GM23338 (cell line): ENCODE results near the gene TOP2A. TPM values are rescaled to one million over a fixed set of nuclear protein-coding genes. Genes with fewer than 3 reads are reported as not detected.

Source experiments
- ATAC-seq: fragments of 200-7000 bp; cut with Tn5 transposase; 3 replicates; pipeline ENCODE4 v1.9.1; 2020
- DNase-seq: peaks from one replicate; pipeline ENCODE4 v3.0.0-alpha.2; 2015; ENCODE audit warnings: low spot score
- H2AFZ ChIP-seq: fragments of 200-600 bp; sonication (generic); 2 replicates; pipeline ENCODE4 v1.8.0; 2016; ENCODE audit warnings: antibody characterized with exemption, mild to moderate bottlenecking, moderate library complexity
- H3F3A ChIP-seq: fragments of 200-600 bp; sonication (generic); replicated peaks from 2 replicates; pipeline ENCODE4 v1.8.0; 2017; ENCODE audit warnings: antibody characterized with exemption, mixed run types, low read depth
- H3K27ac ChIP-seq: fragments of 200-600 bp; sonication (generic); 2 replicates; pipeline ENCODE4 v1.6.1; 2016; ENCODE audit warnings: low read depth
- H3K27me3 ChIP-seq: fragments of 200-600 bp; sonication (generic); 2 replicates; pipeline ENCODE4 v1.8.0; 2016; ENCODE audit warnings: mild to moderate bottlenecking, mixed run types, moderate library complexity; ENCODE audit not compliant: insufficient read depth
- H3K36me3 ChIP-seq: fragments of 200-600 bp; sonication (generic); 2 replicates; pipeline ENCODE4 v1.8.0; 2016; ENCODE audit warnings: mild to moderate bottlenecking; ENCODE audit not compliant: insufficient read depth
- H3K4me1 ChIP-seq: fragments of 200-600 bp; sonication (generic); 2 replicates; pipeline ENCODE4 v1.8.0; 2016; ENCODE audit warnings: mild to moderate bottlenecking, moderate library complexity; ENCODE audit not compliant: insufficient read depth
- H3K4me2 ChIP-seq: fragments of 200-600 bp; sonication (generic); 2 replicates; pipeline ENCODE4 v1.7.1; 2017; ENCODE audit warnings: mixed run types
- H3K4me3 ChIP-seq: fragments of 200-600 bp; sonication (generic); 2 replicates; pipeline ENCODE4 v1.6.1; 2016; ENCODE audit warnings: mixed run types
- H3K79me2 ChIP-seq: fragments of 200-600 bp; sonication (generic); replicated peaks from 2 replicates; pipeline ENCODE4 v1.8.0; 2017; ENCODE audit warnings: mild to moderate bottlenecking; ENCODE audit not compliant: insufficient read depth
- H3K9me2 ChIP-seq: fragments of 200-600 bp; sonication (generic); 2 replicates; pipeline ENCODE4 v1.8.0; 2017; ENCODE audit not compliant: insufficient read depth
- H4K20me1 ChIP-seq: fragments of 200-600 bp; sonication (generic); replicated peaks from 2 replicates; pipeline ENCODE4 v1.8.0; 2017; ENCODE audit warnings: mild to moderate bottlenecking; ENCODE audit not compliant: insufficient read depth
- H3K27ac Mint-ChIP-seq: 2 replicates; pipeline ENCODE4 v1.8.0; 2020; ENCODE audit warnings: inconsistent platforms, mild to moderate bottlenecking, moderate library complexity, mixed read lengths
- H3K27me3 Mint-ChIP-seq: 3 replicates; pipeline ENCODE4 v1.8.0; 2022; ENCODE audit warnings: low read depth, mild to moderate bottlenecking, moderate library complexity, mixed read lengths, inconsistent platforms; ENCODE audit not compliant: insufficient read depth, poor library complexity
- H3K36me3 Mint-ChIP-seq: 3 replicates; pipeline ENCODE4 v1.8.0; 2021; ENCODE audit warnings: low read depth, mild to moderate bottlenecking, inconsistent platforms, moderate library complexity, mixed read lengths
- H3K4me1 Mint-ChIP-seq: 3 replicates; pipeline ENCODE4 v1.8.0; 2020; ENCODE audit warnings: mild to moderate bottlenecking, inconsistent platforms, mixed read lengths
- H3K4me3 Mint-ChIP-seq: 3 replicates; pipeline ENCODE4 v1.8.0; 2021; ENCODE audit warnings: moderate library complexity, mild to moderate bottlenecking, inconsistent platforms, mixed read lengths
- H3K9me3 Mint-ChIP-seq: 3 replicates; pipeline ENCODE4 v1.8.0; 2020; ENCODE audit warnings: moderate library complexity, mild to moderate bottlenecking, inconsistent platforms, mixed read lengths
- CREB1 ChIP-seq: fragments of 250-450 bp; sonication (Bioruptor Pico); IDR thresholded peaks from 2 replicates; pipeline ENCODE4 v1.5.0; 2020; ENCODE audit warnings: low read depth, mild to moderate bottlenecking, moderate library complexity
- EZH2 ChIP-seq: fragments of 200-600 bp; sonication (generic); IDR thresholded peaks from one replicate; pipeline ENCODE4 v1.8.0; 2017; ENCODE audit warnings: antibody characterized with exemption, mild to moderate bottlenecking, low read depth; ENCODE audit not compliant: unreplicated experiment
- EZH2phosphoT487 ChIP-seq: fragments of 200-600 bp; sonication (generic); IDR thresholded peaks from one replicate; pipeline ENCODE4 v1.8.1; 2018; ENCODE audit warnings: antibody characterized with exemption; ENCODE audit not compliant: unreplicated experiment
- JUNB ChIP-seq: IDR thresholded peaks from one replicate; pipeline ENCODE4 v1.6.1; 2016; ENCODE audit warnings: antibody characterized with exemption; ENCODE audit not compliant: unreplicated experiment
- NANOG ChIP-seq: IDR thresholded peaks from 2 replicates; pipeline ENCODE4 v1.6.1; 2016; ENCODE audit warnings: antibody characterized with exemption, borderline replicate concordance
- POLR2AphosphoS5 ChIP-seq: IDR thresholded peaks from 2 replicates; pipeline ENCODE4 v1.6.1; 2016; ENCODE audit warnings: antibody characterized with exemption, low read depth
- STAT1 ChIP-seq: IDR thresholded peaks from one replicate; pipeline ENCODE4 v1.6.1; 2016; ENCODE audit warnings: antibody characterized with exemption; ENCODE audit not compliant: unreplicated experiment
- ZNF114 ChIP-seq: fragments of 250-450 bp; sonication (Bioruptor Pico); IDR thresholded peaks from 2 replicates; pipeline ENCODE4 v1.5.0; 2020; ENCODE audit warnings: mild to moderate bottlenecking, moderate library complexity
- ZNF331 ChIP-seq: fragments of 250-450 bp; sonication (Bioruptor Pico); IDR thresholded peaks from 2 replicates; pipeline ENCODE4 v1.5.0; 2020; ENCODE audit warnings: low read depth, mild to moderate bottlenecking, moderate library complexity
- polyA plus RNA-seq: library from polyadenylated mRNA; unstranded; fragments of >200 nt; fragmentation: Nextera tagmentation; extraction: Ambion mirVana; gene quantifications from 2 replicates; pipeline ENCODE4 v1.2.1, GENCODE V29; 2016
- total RNA-seq: library from RNA; depleted of rRNA; stranded (reverse); fragments of >200 nt; shearing (Covaris generic); gene quantifications from 2 replicates; pipeline ENCODE4 v1.2.3, GENCODE V29; 2014
- TF ChIP-seq, protein P1 (sequence below), 2 experiments: fragments of 200-600 bp in 1 of 2; sonication (generic) in 1 of 2; conservative IDR thresholded peaks; 2 replicates each; pipeline versions ENCODE4 v1.5.1 to v1.6.1; 2016 to 2017; ENCODE audit warnings: antibody characterized with exemption in 2 of 2, low read depth in 2 of 2, mild to moderate bottlenecking in 2 of 2, moderate library complexity in 1 of 2
- TF ChIP-seq, protein P2 (sequence below): IDR thresholded peaks from one replicate; pipeline ENCODE4 v1.6.1; 2018; ENCODE audit warnings: antibody characterized with exemption; ENCODE audit not compliant: unreplicated experiment

Gene TOP2A
- total and polyA plus RNA-seq, 2 experiments from 2014 or later: 263 to 442 TPM

GRCh38 chr17:40344421-40345160, 73.1 kb downstream of the TOP2A start (continued):
- TF ChIP-seq EZH2phosphoT487: no peak
- no peak for TF ChIP-seq EZH2
- TF ChIP-seq ZNF114 (CRISPR knock-in tag): no peak
- no peak for TF ChIP-seq NANOG
- TF ChIP-seq JUNB: no peak
- TF ChIP-seq, protein P1, sequence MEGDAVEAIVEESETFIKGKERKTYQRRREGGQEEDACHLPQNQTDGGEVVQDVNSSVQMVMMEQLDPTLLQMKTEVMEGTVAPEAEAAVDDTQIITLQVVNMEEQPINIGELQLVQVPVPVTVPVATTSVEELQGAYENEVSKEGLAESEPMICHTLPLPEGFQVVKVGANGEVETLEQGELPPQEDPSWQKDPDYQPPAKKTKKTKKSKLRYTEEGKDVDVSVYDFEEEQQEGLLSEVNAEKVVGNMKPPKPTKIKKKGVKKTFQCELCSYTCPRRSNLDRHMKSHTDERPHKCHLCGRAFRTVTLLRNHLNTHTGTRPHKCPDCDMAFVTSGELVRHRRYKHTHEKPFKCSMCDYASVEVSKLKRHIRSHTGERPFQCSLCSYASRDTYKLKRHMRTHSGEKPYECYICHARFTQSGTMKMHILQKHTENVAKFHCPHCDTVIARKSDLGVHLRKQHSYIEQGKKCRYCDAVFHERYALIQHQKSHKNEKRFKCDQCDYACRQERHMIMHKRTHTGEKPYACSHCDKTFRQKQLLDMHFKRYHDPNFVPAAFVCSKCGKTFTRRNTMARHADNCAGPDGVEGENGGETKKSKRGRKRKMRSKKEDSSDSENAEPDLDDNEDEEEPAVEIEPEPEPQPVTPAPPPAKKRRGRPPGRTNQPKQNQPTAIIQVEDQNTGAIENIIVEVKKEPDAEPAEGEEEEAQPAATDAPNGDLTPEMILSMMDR (conservative IDR thresholded peaks at IDR 0.05; ENCODE audit: low read depth in 2 of 2): no peak

GRCh38 chr17:40343219-40344119, 74.2 kb downstream of the TOP2A start:
- Mint-ChIP-seq H3K27me3 (peaks cover 58% of the 10 kb centered on the region), H3K27ac (no peak overlapping the region), H3K36me3 (no peaks in the 10 kb centered on the region; the same call in 2 of the 3 replicates), H3K9me3 (no peaks in the 10 kb centered on the region), H3K4me3 (peak overlapping the region; percentile 76), H3K4me1 (peaks cover 63% of the 10 kb centered on the region)
- Histone ChIP-seq H3K4me1 (peaks cover 62% of the 10 kb centered on the region), H3K4me3 (peak overlapping the region; percentile 92), H2AFZ (no peak overlapping the region), H3K36me3 (no peaks in the 10 kb centered on the region; the same call in 1 of the 2 replicates), H3K27me3 (peaks cover 52% of the 10 kb centered on the region), H3F3A (peaks cover 37% of the 10 kb centered on the region), H3K27ac (no peak overlapping the region), H3K9me2 (no peaks in the 10 kb centered on the region), H4K20me1 (peaks cover 23% of the 10 kb centered on the region), H3K79me2 (peaks cover 9% of the 10 kb centered on the region; the same call in 1 of the 2 replicates), H3K4me2 (peak overlapping the region; percentile 99)
- DNase-seq: no peak
- no peak for ATAC-seq
- TF ChIP-seq POLR2AphosphoS5 (no peak), EZH2 (no peak), EZH2phosphoT487 (no peak), NANOG (no peak), STAT1 (no peak), CREB1 (no peak), ZNF331 (CRISPR knock-in tag) (no peak), JUNB (no peak)
- TF ChIP-seq, protein P2, sequence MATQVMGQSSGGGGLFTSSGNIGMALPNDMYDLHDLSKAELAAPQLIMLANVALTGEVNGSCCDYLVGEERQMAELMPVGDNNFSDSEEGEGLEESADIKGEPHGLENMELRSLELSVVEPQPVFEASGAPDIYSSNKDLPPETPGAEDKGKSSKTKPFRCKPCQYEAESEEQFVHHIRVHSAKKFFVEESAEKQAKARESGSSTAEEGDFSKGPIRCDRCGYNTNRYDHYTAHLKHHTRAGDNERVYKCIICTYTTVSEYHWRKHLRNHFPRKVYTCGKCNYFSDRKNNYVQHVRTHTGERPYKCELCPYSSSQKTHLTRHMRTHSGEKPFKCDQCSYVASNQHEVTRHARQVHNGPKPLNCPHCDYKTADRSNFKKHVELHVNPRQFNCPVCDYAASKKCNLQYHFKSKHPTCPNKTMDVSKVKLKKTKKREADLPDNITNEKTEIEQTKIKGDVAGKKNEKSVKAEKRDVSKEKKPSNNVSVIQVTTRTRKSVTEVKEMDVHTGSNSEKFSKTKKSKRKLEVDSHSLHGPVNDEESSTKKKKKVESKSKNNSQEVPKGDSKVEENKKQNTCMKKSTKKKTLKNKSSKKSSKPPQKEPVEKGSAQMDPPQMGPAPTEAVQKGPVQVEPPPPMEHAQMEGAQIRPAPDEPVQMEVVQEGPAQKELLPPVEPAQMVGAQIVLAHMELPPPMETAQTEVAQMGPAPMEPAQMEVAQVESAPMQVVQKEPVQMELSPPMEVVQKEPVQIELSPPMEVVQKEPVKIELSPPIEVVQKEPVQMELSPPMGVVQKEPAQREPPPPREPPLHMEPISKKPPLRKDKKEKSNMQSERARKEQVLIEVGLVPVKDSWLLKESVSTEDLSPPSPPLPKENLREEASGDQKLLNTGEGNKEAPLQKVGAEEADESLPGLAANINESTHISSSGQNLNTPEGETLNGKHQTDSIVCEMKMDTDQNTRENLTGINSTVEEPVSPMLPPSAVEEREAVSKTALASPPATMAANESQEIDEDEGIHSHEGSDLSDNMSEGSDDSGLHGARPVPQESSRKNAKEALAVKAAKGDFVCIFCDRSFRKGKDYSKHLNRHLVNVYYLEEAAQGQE: no peak
- TF ChIP-seq, protein P1 (conservative IDR thresholded peaks at IDR 0.05; ENCODE audit: low read depth in 2 of 2): no peak
